ENCODE measurements around the gene THSD4.
"Not testable (repeated sequence)": the region's sequence is repeated elsewhere in the genome, so short reads cannot be mapped to it uniquely, and the experiment has no call there.

THSD4 gene

DNA sequence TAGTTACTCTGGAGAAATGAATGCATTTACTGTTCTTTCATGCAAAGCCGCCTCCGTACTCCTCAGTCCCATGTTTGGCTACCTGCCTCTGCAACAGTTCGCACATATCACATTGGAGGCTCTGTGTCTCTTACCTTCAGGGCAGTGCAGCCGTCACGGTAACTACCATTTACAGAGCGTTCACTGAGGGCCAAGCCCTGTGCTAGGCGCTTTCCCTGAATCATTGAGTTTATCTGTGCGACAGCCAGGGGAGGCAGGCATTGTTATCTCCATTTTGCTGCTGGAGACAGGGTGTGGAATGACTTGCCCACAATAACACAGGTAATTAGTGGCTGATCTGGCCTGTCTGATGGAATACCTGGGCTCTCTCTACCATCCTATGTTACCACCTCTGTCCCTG lies 115.0 kb downstream of the THSD4 start:
- no peak for DNase-seq

DNA sequence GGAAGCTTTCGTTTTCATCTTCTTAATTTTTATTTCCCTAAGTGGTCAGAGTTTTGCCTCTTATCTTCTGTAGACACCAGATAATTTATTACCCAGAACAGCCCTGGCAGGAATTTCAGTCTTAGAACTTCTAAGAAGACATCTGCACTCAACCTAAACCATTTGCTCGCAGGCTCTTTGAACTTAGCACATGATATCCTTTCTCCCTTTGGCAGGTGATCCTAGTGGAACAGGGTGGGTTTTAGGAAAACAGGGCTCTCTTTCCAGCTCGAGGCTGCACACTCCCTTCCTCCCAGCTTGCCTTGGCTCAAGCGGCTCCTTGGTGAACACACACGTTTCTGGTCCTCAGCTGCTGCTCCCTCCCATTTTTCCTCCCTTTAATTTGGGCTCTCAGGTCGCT lies 116.5 kb downstream of the THSD4 start:
- DNase-seq = no peak

DNA sequence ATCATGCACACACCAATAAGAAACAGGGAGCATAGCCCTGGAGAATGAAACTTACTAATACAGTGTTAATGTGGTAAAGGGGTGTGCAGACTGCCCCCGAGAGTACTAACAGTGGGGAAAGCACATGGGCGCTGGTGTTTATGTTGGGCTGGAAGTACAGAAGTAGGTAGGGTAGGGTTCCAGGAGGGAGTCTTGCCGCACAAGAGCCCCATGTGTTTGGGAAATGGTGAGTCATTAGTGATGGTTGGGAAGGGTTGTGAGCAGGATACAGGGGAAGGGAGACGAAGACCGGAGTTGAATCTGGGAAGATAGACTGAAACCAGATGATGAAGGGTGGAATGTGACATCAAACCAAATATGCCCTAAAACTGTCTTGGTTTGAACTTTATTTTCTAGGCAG lies 117.1 kb downstream of the THSD4 start:
- DNase-seq = no peak

DNA sequence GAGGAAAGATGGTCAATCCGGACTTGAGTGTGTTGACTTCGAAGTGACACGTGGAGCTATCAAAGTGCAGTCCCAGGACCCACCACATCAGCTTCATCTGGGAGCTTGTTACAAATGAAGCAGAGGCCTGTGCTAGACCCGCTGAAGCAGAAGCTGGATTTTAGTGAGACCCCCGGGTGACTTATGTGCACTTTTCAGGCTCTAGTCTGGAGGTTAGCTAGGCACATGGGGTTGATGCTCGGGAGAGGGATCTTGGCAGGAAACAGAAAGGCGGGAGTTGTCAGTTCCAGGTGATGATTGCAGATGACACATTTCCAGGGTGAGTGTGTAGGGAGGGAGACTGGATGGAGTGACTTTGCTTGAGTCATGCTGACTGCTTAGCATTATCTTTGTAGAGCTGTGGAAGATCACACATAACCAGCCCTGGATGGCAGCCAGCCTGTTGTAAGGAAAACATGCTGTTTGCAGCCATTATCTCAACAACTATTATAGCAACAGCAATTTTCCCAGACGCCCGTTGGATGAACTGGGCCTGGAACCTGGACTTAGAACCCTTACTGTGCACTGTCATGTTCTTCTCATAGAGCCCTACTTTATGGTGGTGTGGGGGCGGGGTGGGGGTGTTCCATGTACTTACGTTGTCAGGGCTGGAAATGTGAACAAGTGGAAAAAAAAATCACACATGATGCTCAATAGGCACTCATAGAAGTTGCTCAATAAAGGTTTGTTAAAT lies 122.4 kb downstream of the THSD4 start:
- no peak for DNase-seq

DNA sequence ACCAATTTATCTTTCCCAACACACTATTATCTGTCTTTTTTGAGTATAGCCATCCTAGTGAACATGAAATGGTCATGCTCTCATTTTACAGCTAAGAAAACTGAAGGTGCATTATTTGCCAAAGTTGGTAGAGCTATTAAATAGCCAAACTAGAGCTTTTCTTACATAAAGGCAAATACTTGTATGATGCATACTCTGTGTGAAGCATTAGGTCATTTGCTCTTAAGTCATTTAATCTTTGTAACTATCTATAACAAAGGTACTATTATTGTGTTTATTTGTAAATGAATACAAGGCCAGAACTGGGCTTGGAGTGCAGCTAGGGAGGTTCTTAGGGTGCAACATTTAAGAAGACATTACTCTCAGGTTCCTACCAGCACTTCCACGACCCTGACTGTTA lies 123.7 kb downstream of the THSD4 start:
- no peak for DNase-seq

DNA sequence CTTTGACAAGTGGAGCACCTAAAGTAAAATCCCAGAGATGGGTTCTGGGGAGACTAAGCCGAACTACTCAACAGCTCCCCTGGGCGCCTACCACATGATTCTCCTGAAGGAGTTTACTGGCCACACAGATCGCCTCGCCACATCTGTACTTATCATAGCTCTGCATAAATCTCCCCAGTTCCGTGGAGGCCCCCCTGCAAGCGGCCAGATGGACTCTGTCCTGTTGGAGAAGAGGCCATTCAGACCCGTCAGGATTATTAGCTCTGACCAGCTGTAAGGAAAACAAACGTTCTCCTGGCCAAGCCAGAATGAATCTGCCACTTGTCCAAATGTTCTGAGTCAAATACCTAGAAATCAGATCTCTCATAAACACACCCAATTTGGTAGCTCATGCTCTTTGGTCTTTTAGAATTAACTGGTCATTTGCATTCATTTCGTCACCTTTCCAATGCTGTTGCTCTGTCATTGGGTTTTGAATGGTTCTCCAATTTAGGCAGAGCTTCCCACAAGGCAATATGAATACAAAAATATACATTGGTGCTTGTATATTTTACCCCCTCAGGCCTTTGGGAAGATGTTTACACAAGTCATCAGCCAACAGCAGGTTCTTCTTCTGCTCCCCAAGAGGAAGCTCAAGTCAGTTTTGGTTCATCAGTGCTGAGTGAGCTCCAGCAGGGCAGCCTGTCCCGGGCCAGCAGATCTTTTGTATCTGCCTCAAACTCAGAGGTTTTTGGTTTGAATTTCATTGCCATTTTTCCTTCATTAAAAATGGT lies 124.5 kb downstream of the THSD4 start:
- DNase-seq = no peak

DNA sequence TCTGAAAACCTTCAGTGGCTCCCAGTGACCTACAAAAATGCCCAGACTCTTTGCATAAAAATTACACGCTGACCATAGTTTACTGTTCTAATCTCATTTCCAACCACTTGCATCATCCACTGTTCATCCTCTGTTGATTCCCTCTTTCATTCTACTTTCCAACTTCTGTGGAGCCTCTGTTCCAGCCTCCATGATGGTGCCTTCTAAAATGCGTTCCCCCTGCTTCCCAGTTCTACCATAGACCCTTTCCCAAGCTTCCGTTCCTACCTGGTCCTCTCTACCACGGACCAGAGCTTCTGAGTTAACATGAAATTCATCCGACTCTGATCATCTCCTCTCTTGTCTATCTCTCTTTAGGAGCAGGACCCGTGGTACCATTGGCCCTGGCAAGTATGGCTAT lies 127.0 kb downstream of the THSD4 start:
- no peak for DNase-seq

DNA sequence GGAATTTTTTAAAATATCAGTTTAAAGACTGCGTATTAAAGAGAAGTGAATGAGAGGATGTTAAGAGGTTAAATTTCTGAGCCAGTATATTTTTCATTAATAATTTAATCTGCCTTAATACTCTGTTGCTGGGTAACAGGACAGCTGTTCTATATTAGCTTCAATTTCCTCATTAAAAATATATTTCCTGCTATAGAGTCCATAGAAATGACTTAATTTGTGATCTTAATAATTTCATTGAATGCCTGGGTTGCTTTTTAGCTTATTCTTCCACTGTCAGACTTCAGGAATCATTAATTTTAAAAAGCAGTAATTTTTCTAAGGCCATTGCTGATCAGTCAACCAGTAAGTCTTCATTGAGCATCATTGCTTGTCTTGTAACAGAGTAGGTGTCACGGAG lies 129.0 kb downstream of the THSD4 start:
- no peak for DNase-seq

DNA sequence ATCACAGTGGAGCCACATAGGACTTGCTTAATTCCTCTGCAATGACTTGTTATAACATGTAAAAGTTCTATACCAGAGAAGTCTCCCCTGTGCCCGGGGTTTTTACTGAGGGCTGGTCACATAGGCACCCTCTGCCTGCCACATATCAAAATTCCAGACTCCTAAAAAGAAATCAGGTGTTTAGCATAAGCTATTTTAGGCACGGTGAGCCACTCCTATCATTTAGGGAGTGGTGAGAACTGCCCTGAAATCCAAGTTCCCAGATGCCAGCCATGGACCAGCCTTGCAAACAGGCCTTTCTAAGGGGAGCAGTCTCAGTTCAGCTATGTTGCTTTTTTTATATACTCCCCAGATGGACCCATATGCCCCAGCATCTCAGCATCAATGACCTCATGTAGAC lies 130.3 kb downstream of the THSD4 start:
- DNase-seq = no peak

DNA sequence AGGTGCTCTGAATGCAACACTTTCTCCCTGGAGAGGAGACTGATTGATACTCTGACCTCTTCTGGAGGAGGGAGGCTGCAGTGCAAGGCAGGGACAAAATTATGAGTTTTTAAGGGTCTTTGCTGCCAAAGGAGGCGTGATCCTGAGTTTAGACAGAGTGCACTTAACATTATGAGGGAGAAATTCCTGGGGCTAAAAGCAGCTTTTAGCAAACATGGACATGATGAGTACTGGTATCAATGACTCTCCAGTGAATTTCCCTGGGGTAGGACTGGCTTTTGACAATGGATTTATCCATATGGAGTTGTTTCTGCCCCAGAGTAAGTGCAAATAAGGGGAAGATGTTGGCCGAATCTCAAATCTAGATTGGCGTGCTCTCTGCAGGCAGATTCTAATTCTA lies 133.1 kb downstream of the THSD4 start:
- no peak for DNase-seq

DNA sequence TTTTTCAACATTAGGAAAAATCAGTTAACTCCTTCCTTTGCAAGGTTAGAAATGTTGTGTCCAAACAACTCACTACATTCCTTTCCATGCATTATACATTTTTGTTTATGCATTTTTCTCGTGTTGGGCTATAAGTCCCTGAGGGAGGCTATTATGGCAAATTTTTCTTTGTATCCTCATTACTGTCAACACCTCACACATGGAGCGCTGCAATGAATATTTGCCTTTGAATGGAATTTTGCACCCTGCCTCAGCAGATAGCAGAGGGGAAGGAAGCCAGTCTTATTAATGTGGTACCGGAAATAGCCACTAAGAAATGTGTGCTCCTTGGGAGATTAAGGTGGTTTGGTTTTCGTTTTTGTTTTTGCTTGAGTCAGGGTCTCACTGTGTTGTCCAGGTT lies 134.7 kb downstream of the THSD4 start:
- no peak for DNase-seq

DNA sequence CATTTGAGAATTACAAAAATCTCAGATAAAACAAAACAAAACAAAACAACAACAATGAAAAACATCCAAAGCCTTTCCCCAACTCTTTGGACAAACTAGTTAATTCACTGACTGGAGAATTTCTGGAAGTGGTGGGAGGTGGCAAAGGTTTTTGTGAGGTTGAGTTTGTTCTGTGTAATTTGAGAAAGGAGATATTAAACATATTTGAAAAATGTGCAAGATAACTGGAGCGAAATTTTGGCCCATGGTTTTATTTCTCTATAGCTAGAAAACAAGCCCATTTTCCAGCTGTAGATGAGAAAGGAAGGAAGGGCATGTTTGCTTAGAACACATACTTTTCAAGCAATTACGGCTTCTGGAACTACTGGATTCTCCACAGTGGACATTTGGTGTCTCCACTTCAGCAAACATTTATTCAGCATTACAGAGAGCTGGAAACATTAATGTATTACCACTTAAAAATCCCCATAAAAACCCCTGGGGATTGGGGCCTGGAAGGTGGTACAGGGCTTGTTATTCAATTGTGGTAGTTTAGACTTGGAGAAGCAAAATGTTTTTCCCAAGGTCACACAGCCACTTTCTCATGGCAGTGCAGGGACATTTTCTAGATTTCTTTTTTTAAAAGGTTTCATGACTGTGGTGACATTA lies 135.8 kb downstream of the THSD4 start:
- no peak for DNase-seq

DNA sequence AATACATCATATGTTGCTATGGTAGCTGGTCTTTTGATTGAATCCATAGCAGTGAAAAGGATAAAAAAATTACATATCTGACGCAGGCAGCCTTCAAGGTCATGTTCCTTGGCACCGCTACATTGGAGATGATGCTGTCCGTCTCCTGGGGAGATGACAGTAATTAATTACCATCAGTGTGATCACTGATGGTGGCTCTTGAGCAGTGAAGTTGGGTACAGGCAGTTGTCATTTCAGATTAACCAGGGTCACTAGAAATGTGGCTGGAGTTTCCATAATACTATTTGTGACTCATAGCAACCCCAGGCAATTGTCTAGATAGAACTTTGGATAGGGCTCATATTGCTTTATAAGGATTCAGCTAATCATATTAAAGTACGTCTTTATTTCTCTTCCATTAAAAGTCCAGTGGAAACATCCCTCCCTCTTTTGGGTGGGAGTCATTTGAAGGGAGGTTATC lies 136.3 kb downstream of the THSD4 start:
- DNase-seq = no peak

DNA sequence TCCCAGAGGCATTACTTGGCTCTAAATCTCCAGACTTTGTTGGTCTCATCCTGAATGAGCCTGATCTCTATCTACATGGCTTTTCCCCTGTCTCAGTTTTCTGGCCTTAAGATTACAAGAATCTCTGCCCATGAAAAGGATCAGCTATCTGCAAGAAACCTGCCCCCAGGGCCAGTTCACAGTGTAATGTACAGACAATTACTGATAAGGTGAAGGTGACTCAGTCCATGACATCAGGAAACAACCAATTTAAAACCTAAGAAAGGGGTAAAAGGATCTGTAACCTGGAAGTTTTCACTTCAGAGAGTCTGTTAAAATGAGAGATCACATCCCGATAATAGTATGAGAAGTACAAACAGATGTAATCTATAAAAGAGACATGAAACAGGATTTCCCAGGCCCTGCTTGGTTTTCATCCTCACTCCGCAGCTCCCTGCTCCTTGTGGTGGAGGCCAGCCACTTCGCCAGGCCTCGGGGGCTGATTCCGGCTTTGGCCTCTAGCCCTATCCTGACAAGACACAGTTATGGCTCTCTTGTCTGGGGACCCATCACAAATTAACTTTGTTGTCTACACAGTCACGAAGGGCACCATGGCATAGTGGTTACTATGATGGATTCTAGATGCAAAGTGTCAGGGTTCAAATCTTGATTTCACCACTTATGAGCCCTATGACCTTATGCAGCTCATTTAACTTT lies 136.9 kb downstream of the THSD4 start:
- no peak for DNase-seq

DNA sequence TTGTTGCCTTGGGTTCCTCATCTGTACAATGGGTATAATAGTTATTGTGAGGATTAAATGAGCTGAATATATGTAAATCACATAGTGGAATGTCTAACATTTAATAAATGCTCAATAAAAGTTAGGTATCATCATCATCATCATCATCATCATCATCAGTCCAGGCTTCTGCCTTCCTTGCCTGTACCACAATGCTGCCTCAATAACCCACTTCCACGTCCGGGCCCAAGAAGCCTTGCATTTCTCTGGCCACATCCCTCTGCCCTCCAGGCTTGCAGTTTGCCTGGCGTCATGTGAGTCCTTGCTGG lies 137.4 kb downstream of the THSD4 start:
- DNase-seq = no peak

DNA sequence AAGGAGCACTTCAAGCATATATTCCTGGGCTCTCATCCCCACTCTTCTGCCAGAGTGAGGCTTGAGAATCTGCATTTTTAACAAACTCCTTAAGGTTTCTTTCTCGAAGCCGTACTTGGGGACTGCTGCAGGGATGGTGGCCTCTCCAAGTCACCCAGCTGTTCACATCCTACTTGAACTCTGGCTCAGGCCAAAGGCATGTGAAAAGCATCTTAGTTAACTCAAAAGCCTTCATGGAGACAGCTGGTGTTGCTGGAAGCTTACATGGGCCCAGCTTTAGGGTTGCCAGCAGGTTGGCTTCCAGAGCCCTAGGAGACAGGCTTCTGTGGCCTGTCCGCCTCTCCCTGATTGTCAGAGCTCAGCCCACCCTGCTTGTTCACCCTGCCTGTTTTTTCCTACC lies 139.2 kb downstream of the THSD4 start:
- no peak for DNase-seq

DNA sequence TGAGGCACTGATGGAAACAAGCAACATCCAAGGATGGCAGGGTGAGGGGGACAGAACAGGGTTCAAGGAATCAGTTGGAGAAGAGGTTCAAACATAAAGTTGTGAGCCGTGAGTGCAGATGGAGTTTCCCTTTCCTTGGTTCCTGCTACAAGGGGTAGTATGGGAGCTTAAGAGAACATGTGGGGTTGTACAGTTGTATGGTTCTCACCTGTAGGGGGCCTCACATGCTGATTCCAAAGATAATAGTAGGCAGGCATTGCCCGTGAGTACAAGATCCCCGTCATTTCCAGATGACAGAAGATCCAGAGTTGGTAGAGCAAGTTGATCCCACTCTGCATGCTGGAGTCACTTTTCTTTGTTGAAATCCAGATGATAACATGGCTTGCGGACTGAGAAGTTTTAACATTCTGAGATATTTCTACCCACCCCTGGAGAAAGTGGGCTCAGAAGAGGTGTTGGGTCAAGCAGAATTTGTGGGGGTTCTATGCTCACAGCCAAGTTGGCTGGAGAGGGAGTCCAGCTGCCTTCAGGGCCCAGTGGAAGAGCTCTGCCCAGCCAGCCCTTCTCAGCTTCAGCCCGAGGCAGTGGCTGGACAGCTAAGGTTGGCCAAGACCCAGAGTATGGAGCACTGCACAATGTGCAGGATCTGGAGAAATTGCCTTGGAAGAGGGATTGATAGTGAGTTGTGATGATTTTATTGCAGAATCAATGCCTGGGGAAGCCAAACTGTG lies 141.8 kb downstream of the THSD4 start:
- no peak for DNase-seq

DNA sequence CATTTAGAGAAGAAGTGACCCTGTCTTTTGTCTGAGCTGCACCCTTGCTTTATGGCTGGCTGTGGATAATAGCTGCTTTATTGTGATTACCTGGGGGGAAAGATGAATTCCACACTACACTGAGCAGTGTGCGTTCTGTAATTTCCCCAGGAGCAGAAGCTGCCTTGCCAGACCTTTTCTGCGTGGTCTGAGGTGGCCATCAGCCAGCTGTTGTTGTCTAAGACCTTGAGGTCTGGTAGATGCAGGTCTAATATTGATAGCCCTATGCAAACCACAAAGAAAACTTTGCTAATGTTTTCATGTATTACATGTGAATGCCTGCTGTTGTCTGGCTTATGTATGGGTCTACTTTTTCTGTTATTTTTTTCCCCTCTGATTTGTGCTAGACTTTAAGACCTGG lies 144.6 kb downstream of the THSD4 start:
- DNase-seq = no peak

DNA sequence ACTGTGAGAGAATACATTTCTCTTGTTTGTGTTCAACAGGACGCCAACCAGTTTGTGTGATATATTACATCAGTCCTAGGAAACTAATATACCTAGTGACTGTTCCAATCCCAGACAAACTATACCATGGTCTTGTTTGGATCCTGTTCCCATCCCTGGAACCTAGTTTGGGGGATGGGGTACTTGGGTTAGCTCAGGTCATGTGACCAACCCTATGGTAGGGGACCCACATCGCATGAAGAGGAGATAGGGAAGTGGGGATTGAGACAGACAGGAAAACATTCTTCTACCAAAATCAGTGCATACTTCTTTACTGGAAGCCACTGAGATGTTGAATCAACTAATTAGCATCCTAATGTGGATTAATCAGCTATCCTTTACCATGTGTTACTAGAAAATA lies 146.1 kb downstream of the THSD4 start:
- DNase-seq = no peak

DNA sequence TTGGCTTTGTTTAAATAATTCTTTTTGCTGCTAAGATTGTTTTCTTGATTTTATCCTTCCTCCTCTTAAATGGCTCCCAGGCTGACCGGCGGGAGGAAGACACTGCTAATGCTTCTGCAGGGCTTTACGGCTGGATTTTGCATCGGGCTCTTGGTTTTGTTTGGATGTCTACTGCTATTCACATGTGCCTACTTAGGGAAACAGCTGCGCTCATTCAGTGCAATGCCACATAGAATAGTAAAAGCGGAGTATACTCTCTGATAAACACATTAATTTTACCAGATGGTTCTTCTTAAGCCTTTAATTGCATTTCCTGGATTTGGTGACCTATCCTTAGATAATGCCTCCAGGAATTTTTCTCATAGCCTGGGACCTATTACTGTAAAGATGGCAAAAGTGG lies 146.6 kb downstream of the THSD4 start:
- no peak for DNase-seq

DNA sequence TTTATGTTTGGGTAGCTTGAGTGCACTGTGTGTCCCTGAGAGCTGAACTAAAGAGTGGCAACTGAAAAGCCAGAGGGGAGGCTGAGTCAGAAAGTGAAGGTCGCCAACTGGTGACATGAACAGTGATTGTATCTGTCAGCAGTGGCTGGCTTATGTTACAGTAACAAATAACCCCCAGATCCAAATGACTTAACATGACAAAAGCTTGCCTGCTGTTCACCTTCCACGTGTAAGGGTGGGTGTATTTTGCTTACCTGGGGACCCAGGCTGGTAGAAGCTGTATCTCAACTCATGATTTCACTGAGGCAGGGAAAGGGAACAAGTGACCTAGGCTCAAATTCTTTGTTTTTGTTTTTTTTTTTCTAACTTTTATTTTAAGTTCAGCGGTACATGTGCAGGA lies 147.3 kb downstream of the THSD4 start:
- no peak for DNase-seq

DNA sequence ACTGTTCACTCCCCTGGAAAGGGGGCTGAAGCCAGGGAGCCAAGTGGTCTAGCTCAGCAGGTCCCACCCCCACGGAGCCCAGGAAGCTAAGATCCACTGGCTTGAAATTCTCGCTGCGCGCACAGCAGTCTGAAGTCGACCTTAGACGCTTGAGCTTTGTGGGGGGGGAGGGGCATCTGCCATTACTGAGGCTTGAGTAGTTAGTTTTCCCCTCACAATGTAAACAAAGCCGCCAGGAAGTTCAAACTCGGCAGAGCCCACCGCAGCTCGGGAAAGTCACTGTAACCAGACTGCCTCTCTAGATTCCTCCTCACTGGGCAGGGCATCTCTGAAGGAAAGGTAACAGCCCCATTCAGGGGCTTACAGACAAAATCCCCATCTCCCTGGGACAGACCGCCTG lies 150.3 kb downstream of the THSD4 start:
- DNase-seq = not testable (repeated sequence)

DNA sequence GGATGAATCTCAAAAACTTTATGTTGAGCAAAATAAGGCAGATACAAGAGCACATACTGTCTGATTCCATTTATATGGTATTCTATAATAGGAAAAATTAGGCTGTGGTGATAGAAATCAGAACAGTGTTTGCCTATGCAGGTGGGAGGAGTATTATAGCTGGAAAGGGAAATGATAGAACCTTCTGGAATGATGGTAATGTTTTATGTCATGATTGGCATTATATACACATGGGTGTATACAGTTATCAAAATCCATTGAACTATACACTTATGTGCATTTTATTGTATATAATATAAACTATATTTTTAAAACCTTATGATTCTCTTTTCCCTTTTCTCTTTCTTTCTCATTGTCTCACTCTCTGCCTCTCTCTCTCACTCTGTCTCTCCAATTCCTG lies 156.1 kb downstream of the THSD4 start:
- no peak for DNase-seq
